ENCODE measurements around the gene SBSN. TPM values are rescaled to one million over a fixed set of nuclear protein-coding genes. Genes with fewer than 3 reads are reported as not detected.

SBSN gene
- total RNA-seq, 1 experiment from 2014 or later = 0.11 TPM

DNA sequence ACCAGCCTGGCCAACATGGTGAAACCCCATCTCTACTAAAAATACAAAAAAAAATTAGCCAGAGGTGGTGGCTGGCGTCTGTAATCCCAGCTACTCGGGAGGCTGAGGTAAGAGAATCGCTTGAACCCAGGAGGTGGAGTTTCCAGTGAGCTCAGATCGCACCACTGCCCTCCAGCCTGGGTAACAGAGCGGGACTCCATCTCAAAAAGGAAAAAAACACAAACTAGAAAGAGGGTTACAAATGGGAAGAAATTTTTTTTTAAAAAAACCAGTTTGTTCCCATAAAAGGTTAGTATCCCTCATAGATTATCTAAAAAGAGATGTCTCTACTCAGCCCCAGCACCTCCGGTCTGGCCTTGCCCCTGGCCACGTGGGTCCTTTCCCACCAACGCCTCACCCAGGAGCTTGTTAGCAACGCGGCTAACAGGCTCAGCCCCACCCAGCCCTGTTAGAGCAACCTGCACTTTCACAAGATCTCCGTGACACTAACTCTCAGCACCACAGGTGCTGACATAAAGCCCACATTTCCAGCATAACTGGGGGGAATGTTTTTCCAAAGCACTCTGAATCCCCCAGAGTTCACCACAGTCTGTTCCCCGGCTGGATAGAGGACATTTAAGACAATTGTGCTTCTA, 19.0 kb downstream of the SBSN start:
- peak; percentile 78 for DNase-seq (ENCODE audit: low read depth)

DNA sequence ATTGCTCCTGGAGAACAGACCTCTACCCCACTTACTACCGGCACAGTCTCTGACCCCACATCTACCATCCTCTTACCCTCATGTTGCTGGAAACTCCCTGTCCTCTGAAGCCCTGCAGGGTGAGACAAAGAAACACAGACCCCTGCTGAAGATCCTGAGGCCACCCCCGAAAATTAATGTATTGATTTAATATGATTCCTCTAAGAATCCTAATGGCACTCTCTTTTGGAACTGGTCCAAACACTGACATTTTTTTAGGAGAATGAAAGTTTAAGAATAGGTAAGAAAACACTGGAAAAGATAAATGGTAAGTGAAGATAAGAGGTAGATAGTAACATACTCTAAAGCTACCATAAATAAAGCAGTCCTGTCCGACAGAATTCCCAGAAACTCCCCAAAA, 20.0 kb downstream of the SBSN start:
- DNase-seq (ENCODE audit: low read depth) = no peak

DNA sequence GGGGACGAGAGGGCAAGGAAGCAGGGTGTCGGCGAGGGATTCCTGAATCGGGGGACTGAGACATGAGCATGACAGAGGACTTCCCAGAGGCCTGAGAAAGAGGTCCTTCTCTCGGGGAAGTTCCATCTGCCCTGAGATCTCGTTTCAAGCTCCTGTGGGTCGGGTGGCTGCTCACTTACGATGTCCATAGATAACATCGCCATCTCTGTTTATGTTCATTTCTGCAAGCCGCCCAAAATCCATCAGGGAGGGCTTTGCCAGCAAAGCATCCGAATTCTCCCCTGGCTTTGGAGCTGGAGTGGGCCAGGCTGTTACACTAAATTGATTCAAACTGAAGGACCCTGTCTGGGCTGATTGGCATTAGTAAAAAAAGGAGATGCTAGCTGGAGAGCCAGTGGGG, 20.6 kb downstream of the SBSN start:
- DNase-seq (ENCODE audit: low read depth) = no peak

DNA sequence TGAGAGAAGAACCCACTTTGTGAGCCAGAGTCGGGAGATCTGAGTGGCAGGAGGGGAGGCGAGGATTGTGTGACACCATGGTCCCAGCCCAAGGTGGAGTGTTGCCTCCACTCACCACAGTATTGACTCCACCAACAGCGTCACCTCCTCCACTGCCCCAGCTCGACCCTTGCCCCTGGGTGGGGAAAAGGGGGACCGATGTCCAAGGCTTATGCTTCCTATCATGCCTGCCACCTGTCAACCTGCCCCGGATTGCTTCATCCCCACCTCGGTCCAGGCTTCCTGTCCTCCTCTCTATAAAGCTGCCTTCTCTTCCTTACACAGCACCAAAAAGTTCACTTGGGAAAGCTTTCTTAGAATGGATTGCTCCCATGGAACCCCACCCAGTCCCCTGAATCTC, 22.1 kb downstream of the SBSN start:
- DNase-seq (ENCODE audit: low read depth) = no peak

DNA sequence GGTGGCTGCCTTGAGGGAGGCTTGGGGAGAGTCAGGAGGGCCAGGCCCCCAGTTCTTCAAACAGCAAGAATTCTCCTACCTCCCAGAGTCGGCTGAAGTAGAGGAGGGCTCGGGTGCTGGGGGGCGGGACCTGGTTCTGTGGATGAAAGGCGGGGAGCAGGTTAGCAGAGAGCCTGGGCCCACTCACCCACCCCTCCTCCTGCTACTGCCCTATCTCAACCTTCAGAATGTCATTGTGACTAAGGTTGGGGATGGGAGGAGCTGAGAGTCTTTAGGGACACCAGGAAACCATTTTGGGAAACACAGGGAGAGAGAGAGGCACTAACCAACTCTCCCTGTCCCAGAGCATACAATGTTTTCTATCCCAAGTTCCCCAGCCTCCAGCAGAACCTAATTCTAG, 25.4 kb downstream of the SBSN start:
- no peak for DNase-seq (ENCODE audit: low read depth)

DNA sequence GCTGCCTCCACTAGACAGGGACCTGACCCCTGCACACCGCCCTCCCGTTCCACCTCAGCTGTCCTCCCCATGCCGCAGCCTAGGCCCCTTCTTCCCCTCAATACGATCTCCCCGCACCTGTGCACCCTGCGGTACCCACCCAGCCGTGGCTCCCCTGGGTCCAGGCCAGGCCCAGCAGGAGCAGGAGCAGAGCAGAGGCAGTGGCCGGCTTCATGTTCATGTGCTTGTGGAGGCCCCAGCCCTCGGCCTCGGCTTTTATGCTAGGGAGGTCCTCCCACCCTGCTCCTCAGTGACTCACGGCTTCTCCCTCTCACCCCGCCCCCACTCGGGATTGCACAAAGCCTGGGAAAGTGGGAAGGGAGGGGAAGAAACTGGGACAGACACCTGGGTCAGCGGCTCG, 26.4 kb downstream of the SBSN start:
- DNase-seq (ENCODE audit: low read depth) = peak; percentile 68

DNA sequence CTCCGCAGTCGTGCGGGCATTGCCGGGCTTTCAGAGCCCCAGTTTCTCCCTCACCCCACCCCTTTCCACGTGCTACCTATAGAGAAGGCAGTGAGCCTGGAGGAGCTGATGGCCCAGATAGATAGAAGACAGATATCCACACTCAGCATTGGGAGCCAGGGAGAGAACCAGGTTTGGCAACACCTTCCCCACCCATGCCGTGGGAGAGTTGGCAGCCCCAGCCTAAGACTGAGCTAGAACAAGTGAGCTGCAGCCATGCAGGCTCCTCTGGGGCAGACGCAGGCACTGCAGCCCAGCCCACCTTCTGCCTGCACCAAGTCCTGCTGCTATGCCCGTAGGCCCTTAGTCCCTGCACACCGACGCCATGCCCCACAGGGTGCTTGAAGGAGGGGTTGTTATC, 27.5 kb downstream of the SBSN start:
- DNase-seq (ENCODE audit: low read depth) = no peak

DNA sequence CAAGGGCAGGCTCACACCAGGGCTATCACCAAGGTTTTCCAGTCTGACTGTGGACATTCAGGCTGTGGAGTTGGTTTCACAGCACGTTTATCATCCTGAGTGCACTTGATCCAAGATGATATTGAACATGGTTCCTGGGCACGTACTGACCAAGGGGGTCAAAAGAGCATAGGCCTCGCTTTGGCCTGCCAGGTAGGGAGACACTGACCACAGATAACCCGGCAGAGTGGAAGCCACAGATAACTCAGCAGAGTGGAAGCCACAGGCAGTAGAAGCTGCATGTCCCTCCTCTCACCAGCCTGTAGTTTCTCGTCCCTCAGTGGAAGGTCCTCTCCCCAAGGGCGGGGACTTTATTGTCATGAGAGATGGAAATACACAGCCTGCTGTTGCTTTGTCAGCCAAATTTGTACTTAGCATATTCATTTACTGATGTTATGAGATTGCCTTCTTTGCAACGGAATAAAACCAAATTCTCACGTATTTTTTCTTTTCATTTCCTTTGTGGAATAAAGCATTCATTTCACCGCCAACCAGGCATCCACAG, 29.1 kb downstream of the SBSN start:
- no peak for DNase-seq (ENCODE audit: low read depth)

DNA sequence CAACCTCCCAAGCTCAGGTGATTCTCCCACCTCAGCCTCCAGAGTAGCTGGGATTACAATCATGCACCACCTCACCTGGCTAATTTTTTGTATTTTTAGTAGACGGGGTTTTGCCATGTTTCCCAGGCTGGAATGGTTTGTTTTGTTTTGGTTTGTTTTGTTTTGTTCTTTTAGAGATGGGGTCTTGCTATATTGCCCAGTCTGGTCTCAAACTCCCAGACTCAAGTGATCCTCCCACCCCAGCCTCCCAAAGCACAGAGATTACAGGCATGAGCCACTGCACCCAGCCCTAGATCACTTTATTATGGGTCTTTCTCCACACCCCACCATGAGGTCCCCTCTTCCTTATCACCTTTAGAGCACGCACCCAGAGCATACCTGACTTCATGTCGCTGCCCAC, 29.9 kb downstream of the SBSN start:
- DNase-seq (ENCODE audit: low read depth) = no peak

DNA sequence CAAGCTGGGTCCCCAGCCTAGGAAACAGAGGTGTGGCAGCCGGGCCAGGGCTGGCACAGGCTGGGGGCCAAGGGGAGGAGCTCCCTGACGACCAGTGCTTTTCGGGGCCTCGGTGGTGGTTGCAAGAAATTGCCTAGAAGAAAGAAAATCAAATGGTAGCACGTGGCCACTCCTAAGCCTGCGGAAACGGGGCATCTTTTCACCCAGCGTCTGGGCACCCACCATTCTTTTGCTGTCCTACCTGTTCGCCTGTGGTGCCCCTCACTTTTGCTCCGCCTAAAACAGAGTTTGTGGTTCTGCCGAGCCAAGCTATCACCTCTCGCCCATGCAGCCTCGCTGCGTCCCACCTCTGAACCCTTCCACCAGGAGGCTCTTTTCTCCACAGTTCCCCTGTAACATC, 30.7 kb downstream of the SBSN start:
- DNase-seq (ENCODE audit: low read depth) = no peak

DNA sequence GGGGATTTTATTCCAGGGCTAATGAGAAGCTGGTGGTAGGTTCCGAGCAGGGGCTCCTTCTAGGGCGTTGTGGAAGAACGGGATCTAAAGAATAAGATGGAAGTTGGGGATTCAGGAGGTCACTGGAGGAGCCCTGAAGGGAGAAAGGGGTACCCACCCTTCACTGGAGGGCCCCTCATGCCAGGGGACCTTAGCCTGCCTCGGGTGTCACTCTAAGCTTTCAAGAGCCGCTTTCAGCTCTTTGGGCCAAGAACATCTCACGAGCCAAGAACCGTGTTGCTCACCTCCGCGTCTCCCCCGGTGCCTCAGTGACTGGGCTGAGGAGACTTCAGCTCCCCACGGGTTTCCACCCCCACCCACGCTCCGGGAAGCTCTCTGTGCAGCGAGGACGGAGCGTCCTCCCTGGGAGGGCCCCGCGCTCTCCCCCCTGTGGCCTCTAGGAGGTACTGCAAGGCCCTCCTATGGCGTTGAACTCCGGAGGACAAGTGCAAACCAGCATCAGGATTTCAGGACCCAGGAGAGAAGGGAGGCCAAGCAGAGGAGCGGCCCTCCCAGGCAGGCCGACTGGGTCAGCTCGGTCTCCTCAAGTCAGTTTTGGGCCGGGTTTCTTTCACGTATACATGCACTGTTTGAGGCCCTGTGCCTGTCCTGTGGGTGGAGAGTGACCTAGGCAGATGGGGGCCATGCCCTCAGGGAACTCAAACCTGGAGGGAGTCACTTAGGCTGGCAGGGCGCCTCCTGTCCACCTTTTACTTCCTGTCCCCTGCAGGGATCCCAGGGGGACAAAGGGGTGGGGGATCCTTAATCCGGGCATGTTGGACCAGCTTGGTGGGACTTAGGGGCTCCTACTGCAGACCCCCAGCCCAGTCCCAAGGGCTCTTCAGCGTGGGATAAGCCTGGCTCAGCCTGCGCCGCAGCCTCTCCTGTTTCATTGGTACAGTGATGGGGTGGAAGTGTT, 32.7 kb downstream of the SBSN start:
- DNase-seq (ENCODE audit: low read depth) = peak; percentile 62

DNA sequence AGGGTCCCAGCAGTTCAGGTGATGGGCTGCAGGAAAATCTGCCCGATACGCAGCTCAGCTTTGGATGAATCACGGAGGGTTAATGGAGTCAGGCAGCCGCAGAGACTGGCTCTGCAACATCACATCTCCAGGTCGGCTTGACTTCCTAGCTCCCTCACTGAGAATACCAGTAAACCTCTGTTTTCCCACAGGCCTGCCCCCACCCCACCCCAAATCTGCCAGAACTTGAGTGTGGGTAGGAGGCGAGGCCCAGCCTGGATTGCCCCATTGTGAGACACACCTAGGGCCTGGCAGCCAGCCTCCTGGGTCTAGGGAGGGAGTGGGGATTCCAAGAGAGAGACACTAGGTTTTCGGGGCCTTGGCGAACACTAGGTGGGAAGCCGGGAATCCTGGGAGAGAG, 34.1 kb downstream of the SBSN start:
- DNase-seq (ENCODE audit: low read depth) = no peak

DNA sequence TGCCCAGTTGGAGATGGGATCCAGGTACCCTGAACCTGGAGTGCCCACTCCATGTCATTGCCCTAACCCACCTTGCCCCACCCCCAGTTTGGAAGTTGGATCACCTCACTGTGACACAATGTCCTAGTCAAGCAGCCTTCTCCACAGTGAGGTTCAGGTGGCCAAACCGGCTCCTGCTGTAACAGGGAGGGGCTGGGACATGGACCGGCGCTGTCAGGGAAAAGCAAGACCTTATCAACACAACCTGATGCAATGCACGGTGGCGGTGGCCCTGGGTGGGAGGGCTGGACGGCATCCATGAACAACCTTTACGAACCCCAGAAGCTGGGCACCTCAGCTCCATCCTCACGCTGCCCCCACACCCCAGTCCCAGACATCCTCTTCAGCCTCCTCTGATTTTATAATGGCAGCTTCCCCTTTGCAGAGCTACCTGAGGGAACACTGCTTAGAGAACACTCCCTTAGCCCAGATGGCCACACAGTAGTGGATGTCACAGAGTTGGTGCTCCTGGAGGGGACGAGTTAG, 36.2 kb downstream of the SBSN start:
- no peak for DNase-seq (ENCODE audit: low read depth)

DNA sequence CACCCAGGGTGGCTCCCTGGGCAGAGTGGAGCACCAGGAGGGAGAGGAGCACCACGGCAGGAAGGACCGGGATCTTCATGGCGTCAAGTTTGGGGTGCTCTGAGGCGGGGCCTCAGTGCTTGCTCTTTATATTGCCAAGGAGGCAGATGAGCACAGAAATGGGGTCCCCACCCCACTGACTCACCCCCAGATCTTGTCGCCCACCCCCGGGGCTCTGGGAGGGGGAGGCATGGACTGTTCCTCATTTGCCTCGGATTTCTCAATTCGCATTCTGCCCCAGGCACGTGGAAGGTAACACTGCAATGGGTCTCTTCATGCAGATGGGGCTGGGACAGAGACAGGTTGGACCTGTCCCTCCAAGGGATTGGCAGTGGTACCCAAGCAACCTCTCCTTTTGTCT, 37.7 kb downstream of the SBSN start, which contains the start of gene KRTDAP:
Gene KRTDAP (minus strand): TSS at position 101 of the 400 bp plus-strand sequence. CDS start 22 bp downstream, at position 79.
- DNase-seq (ENCODE audit: low read depth) = no peak

DNA sequence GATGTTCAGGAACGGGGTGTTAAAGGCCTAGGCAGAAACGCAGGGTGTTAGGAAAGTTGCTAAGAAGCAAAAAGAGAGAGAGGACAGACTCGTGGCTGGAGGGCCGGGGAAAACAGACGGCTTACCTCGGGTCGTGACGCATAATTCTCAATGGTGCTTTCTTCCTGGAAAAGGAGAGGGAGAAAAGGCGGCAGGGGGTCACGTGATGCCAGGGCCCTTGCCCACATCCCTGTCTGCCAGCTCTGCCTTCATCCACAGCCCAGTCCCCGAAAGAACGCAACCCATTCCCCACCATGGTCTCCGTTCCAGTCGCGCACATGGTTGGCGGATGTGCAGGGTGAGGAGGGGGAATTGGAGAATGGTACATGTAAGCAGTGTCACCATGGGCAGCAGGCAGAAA, 39.4 kb downstream of the SBSN start:
- DNase-seq (ENCODE audit: low read depth) = no peak

DNA sequence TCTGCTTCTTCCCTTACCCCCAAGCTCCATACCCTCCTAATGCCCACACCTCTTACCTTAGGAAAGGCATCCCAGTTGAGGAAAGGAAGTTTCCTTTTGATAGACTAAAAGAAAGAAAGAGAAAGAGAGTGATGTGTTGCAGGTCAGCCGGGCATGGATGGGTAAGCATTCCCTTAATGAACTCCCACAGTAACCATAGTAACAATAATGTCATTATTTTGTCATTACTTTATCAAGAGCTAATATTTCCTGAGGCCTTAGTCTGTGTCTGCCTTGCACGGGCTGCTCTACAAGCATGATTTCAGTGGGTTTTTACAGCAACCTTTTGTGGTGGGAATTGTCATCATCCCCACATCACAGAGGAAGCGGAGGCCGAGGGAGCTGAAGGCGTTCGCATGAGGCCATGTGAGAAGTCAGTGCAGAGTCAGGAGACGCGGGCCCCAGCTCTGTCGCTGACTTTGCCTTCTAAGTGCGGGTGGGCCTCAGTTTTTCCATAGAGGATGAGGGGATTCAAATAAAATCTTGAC, 40.4 kb downstream of the SBSN start:
- DNase-seq (ENCODE audit: low read depth) = no peak

DNA sequence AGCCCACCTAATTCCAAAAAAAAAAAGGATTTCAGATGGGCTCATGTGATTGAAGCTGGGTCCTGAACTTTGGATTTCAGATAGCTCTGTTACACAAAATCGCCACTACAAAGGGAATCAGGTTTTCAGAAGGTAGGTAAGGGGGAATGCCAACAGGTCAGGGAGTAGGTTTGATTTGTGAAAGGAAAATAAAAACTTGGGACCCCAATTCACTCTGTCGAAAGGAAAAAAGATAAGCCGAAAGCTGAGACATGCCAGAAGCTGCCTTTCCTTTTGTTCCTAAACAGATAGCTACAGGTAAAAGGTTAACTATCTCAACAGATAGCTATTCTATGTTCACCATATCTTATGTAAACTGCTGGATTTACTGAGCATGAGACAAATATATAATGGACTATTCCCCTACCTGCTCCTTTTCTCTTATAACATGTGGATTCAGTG, 41.8 kb downstream of the SBSN start:
- DNase-seq (ENCODE audit: low read depth) = no peak

DNA sequence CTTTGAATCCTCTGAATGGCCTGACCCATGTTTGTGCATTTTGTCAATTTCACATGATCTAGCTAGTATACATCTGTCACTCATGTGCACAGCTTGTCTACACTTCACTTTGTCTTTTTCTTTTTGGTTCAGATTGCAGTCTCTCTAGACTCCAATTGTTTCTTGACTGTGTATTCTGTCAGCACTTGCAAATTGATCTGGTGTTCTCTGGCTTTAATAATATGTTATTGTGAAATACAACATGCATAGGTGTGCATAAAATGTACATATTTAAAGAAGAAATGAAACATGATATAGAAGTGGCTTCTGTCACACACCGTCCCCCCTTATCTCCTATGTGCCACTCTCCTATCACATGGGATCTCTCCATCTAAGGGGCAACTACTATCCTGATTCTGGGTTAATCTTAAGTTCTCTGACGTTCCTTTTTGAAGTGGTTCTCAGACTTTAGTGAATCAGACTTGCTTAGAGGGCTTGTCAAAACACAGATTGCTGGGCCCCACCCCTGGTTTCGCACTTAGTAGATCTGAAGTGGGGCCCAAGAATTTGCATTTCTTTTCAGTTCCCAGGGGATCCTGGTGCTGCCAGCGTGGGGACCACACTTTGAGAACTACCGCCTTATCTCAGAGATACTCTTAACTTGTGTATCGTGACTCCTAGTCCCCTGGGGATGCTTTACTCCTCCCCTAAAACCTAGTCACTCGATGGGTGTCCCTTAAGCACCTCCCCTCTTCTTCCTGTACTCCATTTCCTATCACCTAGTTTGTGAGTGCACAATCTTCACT, 43.7 kb downstream of the SBSN start:
- DNase-seq (ENCODE audit: low read depth) = no peak

DNA sequence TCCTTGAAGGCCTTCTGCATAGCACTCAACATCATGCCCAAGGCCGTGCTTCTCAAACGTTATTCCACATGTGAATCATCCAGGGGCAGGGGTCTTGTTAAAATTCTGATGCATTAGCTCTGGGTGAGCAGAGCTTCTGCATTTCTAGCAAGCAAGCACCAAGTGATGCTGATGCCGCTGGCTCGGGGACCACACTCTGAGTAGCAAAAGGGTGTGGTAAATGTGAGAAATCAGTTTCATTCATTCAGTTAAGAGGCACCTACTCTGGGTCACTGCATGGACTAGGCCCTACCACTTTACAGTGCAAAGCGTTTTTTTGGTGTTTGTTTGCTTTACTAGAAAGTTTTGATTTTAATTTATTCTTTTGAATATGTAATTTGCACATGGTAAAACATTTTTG, 45.0 kb downstream of the SBSN start:
- no peak for DNase-seq (ENCODE audit: low read depth)

DNA sequence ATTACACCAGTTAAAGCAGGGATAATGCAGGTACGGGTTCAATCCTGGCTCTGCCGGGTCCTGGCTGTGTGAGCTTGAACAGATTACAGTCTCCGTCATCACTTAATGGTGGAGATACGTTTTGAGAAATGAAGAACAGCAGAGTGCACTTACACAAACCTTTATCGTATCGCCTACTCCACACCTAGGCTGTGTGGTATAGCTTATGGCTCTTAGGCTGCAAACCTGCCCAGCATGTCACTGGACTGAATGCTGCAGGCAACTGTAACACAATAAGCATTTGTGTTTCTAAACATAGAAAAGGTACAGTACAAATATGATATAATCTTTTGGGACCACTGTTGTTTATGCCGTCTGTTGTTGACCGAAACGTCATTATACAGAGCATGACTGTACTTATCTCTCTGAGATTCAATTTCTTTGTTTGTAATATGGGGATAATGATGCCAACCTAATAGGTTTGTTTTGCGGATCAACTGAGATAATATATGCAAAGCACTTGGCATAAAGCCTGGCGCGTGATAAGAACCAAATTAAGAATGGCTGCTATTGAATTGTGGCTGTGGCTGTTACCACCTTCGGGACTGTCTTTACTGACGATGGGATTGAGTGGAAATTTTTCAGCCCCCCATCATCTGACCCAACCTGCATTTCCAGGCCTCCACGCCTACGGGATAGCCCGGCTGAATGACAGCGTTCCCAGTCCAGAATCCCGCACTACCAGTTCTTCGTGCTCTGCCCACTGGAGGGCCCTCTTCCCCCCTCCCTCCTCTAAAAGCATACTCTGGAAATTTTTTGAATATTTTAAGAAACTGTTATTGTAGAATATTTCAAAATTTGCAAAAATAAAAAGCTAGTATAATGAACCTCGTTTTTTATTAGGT, 49.1 kb downstream of the SBSN start:
- no peak for DNase-seq (ENCODE audit: low read depth)
